ENCODE data around the gene ZBTB38. TPM values are rescaled to one million over a fixed set of nuclear protein-coding genes. Genes with fewer than 3 reads are reported as not detected.

Gene ZBTB38
- total RNA-seq, 4 donors from 2014 or later, result 143 to 185 (median 165) TPM

GRCh38 chr3:141414800-141415462 lies 46.6 kb downstream of the ZBTB38 start:
- intact Hi-C loops (cut with DNase I), result no loop called here
- H3K4me3 ChIP-seq (replicated peaks in 1 of 3), result no peak overlapping the region
- TF ChIP-seq CTCF (IDR thresholded peaks at IDR 0.05) (no peak), POLR2A (IDR thresholded peaks at IDR 0.05) (no peak)
- no peaks in the 10 kb centered on the region for H3K9me3 ChIP-seq
- WGBS, 2 donors, result 90 to 98% methylated on average over 5 of the region's 5 CpGs
- peaks cover 52 to 64% of the 10 kb centered on the region in 2 donors for H3K4me1 ChIP-seq
- H3K36me3 ChIP-seq, result peaks cover 0 to 5% of the 10 kb centered on the region in 2 donors
- no peak for DNase-seq
- no peaks in the 10 kb centered on the region for H3K27me3 ChIP-seq
- peak overlapping the region in 2 of 3 donors; percentile 86 to 93 for H3K27ac ChIP-seq

GRCh38 chr3:141415953-141416352 lies 47.6 kb downstream of the ZBTB38 start:
- intact Hi-C loops (cut with DNase I), result no loop called here
- no peak for TF ChIP-seq CTCF (IDR thresholded peaks at IDR 0.05)
- no peak for TF ChIP-seq POLR2A (IDR thresholded peaks at IDR 0.05)
- H3K27ac ChIP-seq, result peak overlapping the region in 1 of 3 donors; percentile 93

More at GRCh38 chr3:141415953-141416352, 47.6 kb downstream of the ZBTB38 start:
- Histone ChIP-seq H3K36me3 (peaks cover 0 to 5% of the 10 kb centered on the region in 2 donors), H3K27me3 (no peaks in the 10 kb centered on the region), H3K9me3 (no peaks in the 10 kb centered on the region), H3K4me3 (replicated peaks in 1 of 3) (no peak overlapping the region), H3K4me1 (peaks cover 48 to 64% of the 10 kb centered on the region in 2 donors)
- peak in 1 of 2 donors; percentile 35 for DNase-seq
- WGBS, 2 donors, result 65 to 67% methylated on average over 3 of the region's 3 CpGs

Other genes with a start within 250 kb of the ZBTB38 start
- gene PXYLP1, start 136.7 kb upstream of the ZBTB38 start, total RNA-seq, result 10 to 100 TPM in 2 of 4 donors, 1 to 10 TPM in 2; 7.1 to 13.4 (median 10.3) TPM
- gene RASA2, start 118.5 kb downstream of the ZBTB38 start, total RNA-seq, result 10 to 100 TPM; 12.0 to 45.5 (median 23.3) TPM

Data from thyroid gland (tissue), 4 donors.